ENCODE measurements around the gene ZNF827.

ZNF827 gene

GRCh38 chr4:145782756-145783155, 155.9 kb downstream of the ZNF827 start:
- DNase-seq (ENCODE audit: extremely low spot score): no peak
- TF ChIP-seq HDGF (IDR thresholded peaks at IDR 0.05; ENCODE audit: borderline replicate concordance) (no peak), CTBP1 (IDR thresholded peaks at IDR 0.05; ENCODE audit: borderline replicate concordance) (no peak), ARNT (IDR thresholded peaks at IDR 0.05) (no peak), FOXM1 (IDR thresholded peaks at IDR 0.05; ENCODE audit: borderline replicate concordance) (no peak), NFRKB (IDR thresholded peaks at IDR 0.05) (no peak), SP1 (IDR thresholded peaks at IDR 0.05) (no peak), BHLHE40 (IDR thresholded peaks at IDR 0.05; ENCODE audit: borderline replicate concordance) (no peak), SUZ12 (IDR thresholded peaks at IDR 0.05) (no peak), FOXA1 (IDR thresholded peaks at IDR 0.05) (no peak), ZNF384 (IDR thresholded peaks at IDR 0.05) (no peak), ELF4 (IDR thresholded peaks at IDR 0.05) (no peak)
- TF ChIP-seq, protein P1, sequence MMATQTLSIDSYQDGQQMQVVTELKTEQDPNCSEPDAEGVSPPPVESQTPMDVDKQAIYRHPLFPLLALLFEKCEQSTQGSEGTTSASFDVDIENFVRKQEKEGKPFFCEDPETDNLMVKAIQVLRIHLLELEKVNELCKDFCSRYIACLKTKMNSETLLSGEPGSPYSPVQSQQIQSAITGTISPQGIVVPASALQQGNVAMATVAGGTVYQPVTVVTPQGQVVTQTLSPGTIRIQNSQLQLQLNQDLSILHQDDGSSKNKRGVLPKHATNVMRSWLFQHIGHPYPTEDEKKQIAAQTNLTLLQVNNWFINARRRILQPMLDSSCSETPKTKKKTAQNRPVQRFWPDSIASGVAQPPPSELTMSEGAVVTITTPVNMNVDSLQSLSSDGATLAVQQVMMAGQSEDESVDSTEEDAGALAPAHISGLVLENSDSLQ (IDR thresholded peaks at IDR 0.05): no peak
- ChIA-PET POLR2A (no interaction called here), CTCF (no interaction called here)

GRCh38 chr4:145781351-145781750, 157.3 kb downstream of the ZNF827 start:
- CTCF ChIA-PET: no interaction called here
- DNase-seq (ENCODE audit: extremely low spot score): no peak
- TF ChIP-seq BHLHE40 (IDR thresholded peaks at IDR 0.05; ENCODE audit: borderline replicate concordance) (no peak), ARNT (IDR thresholded peaks at IDR 0.05) (no peak), NFRKB (IDR thresholded peaks at IDR 0.05) (no peak), LEF1 (IDR thresholded peaks at IDR 0.05; ENCODE audit: borderline replicate concordance) (no peak), CTBP1 (IDR thresholded peaks at IDR 0.05; ENCODE audit: borderline replicate concordance) (no peak), L3MBTL2 (conservative IDR thresholded peaks at IDR 0.05) (no peak), SUZ12 (IDR thresholded peaks at IDR 0.05) (no peak)
- POLR2A ChIA-PET: no interaction called here

GRCh38 chr4:145779319-145779801, 159.3 kb downstream of the ZNF827 start:
- DNase-seq (ENCODE audit: extremely low spot score): no peak
- POLR2A ChIA-PET: no interaction called here
- CTCF ChIA-PET: no interaction called here
- TF ChIP-seq FOXM1 (IDR thresholded peaks at IDR 0.05; ENCODE audit: borderline replicate concordance) (no peak), SUZ12 (IDR thresholded peaks at IDR 0.05) (no peak), ARNT (IDR thresholded peaks at IDR 0.05) (no peak), L3MBTL2 (conservative IDR thresholded peaks at IDR 0.05) (no peak), HDGF (IDR thresholded peaks at IDR 0.05; ENCODE audit: borderline replicate concordance) (no peak), ELF4 (IDR thresholded peaks at IDR 0.05) (no peak), LEF1 (IDR thresholded peaks at IDR 0.05; ENCODE audit: borderline replicate concordance) (no peak), NFRKB (IDR thresholded peaks at IDR 0.05) (no peak)

DNA sequence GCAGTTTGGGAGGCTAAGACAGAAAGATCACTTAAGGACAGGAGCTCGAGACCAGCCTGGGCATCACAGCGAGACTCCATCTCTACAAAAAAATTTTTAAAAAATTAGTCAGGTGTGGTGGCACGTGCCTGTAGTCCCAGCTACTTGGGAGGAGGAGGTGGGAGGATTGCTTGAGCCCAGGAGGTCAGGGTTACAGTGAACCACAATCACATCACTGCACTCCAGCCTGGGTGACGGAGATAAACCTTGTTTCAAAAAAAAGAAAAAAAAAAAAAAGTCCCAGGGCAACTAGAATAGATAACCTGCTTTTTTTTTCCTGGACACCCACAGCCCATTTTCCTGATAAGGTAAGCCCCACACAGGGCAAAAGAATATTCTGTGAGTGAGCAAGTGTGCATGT, 162.4 kb downstream of the ZNF827 start:
- CTCF ChIA-PET: no interaction called here
- TF ChIP-seq ARNT (IDR thresholded peaks at IDR 0.05) (no peak), NFRKB (IDR thresholded peaks at IDR 0.05) (no peak), LEF1 (IDR thresholded peaks at IDR 0.05; ENCODE audit: borderline replicate concordance) (no peak), BHLHE40 (IDR thresholded peaks at IDR 0.05; ENCODE audit: borderline replicate concordance) (no peak)
- TF ChIP-seq, protein P1 (IDR thresholded peaks at IDR 0.05): no peak
- POLR2A ChIA-PET: no interaction called here
- DNase-seq (ENCODE audit: extremely low spot score): no peak

- TF ChIP-seq ARNT (IDR thresholded peaks at IDR 0.05) (no peak), LEF1 (IDR thresholded peaks at IDR 0.05; ENCODE audit: borderline replicate concordance) (no peak), SUZ12 (IDR thresholded peaks at IDR 0.05) (no peak), ELF4 (IDR thresholded peaks at IDR 0.05) (no peak), FOXA1 (IDR thresholded peaks at IDR 0.05) (no peak), CTBP1 (IDR thresholded peaks at IDR 0.05; ENCODE audit: borderline replicate concordance) (no peak), FOXM1 (IDR thresholded peaks at IDR 0.05; ENCODE audit: borderline replicate concordance) (no peak), FOXK2 (IDR thresholded peaks at IDR 0.05) (no peak), HDGF (IDR thresholded peaks at IDR 0.05; ENCODE audit: borderline replicate concordance) (no peak), TARDBP (IDR thresholded peaks at IDR 0.05) (no peak), ZNF384 (IDR thresholded peaks at IDR 0.05) (no peak), NFRKB (IDR thresholded peaks at IDR 0.05) (no peak), SP1 (IDR thresholded peaks at IDR 0.05) (no peak), L3MBTL2 (conservative IDR thresholded peaks at IDR 0.05) (no peak), BHLHE40 (IDR thresholded peaks at IDR 0.05; ENCODE audit: borderline replicate concordance) (no peak)
- TF ChIP-seq, protein P1 (IDR thresholded peaks at IDR 0.05): no peak
- POLR2A ChIA-PET: no interaction called here
- CTCF ChIA-PET: no interaction called here
- DNase-seq (ENCODE audit: extremely low spot score): no peak
Measured at GRCh38 chr4:145775406-145775805, 163.2 kb downstream of the ZNF827 start.

DNA sequence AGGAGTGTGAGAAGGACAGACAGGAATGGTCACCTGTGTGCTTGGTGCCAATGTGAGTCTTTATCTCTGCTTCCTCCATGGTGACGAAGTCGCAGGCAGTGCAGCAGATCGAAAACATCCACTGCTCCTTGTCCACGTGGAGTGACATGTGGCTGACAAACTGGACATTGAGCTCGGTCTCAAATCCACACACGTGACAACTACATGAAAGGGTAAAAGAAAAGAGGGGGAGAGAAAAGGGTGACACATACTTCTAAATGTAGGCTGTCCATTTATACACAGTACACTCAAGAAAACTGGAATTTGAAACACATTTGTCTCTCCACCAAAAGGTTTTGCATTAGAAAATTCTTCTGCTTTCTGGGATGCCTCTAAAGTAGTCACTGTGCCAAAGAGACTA, 164.2 kb downstream of the ZNF827 start:
- DNase-seq (ENCODE audit: extremely low spot score): no peak
- ChIA-PET CTCF (no interaction called here), POLR2A (no interaction called here)
- TF ChIP-seq FOXK2 (IDR thresholded peaks at IDR 0.05) (no peak), SP1 (IDR thresholded peaks at IDR 0.05) (no peak), SUZ12 (IDR thresholded peaks at IDR 0.05) (no peak), FOXA1 (IDR thresholded peaks at IDR 0.05) (no peak), FOXM1 (IDR thresholded peaks at IDR 0.05; ENCODE audit: borderline replicate concordance) (no peak), TARDBP (IDR thresholded peaks at IDR 0.05) (no peak), L3MBTL2 (conservative IDR thresholded peaks at IDR 0.05) (no peak), LEF1 (IDR thresholded peaks at IDR 0.05; ENCODE audit: borderline replicate concordance) (no peak), ZNF384 (IDR thresholded peaks at IDR 0.05) (no peak), NFRKB (IDR thresholded peaks at IDR 0.05) (no peak), ARNT (IDR thresholded peaks at IDR 0.05) (no peak), BHLHE40 (IDR thresholded peaks at IDR 0.05; ENCODE audit: borderline replicate concordance) (no peak), HDGF (IDR thresholded peaks at IDR 0.05; ENCODE audit: borderline replicate concordance) (no peak), ELF4 (IDR thresholded peaks at IDR 0.05) (no peak), CTBP1 (IDR thresholded peaks at IDR 0.05; ENCODE audit: borderline replicate concordance) (no peak)
- TF ChIP-seq, protein P1 (IDR thresholded peaks at IDR 0.05): no peak

All from HEK293T (cell line).